ENCODE results near the gene CACNA1E.

The CACNA1E gene

GRCh38 chr1:181630838-181631237 is 147.5 kb downstream of the CACNA1E start:
- DNase-seq (ENCODE audit: low spot score): no peak
- no peak for TF ChIP-seq CTCF (IDR thresholded peaks at IDR 0.05; ENCODE audit: extremely low read depth, missing control alignments)

GRCh38 chr1:181632492-181632891 is 149.2 kb downstream of the CACNA1E start:
- TF ChIP-seq CTCF (IDR thresholded peaks at IDR 0.05; ENCODE audit: extremely low read depth, missing control alignments): no peak
- DNase-seq (ENCODE audit: low spot score): no peak

- no peak for DNase-seq (ENCODE audit: low spot score)
- TF ChIP-seq CTCF (IDR thresholded peaks at IDR 0.05; ENCODE audit: extremely low read depth, missing control alignments): no peak
These were observed 149.6 kb downstream of the CACNA1E start for GRCh38 chr1:181632960-181633359.

- TF ChIP-seq CTCF (IDR thresholded peaks at IDR 0.05; ENCODE audit: extremely low read depth, missing control alignments): no peak
- DNase-seq (ENCODE audit: low spot score): no peak
These were observed 151.8 kb downstream of the CACNA1E start for GRCh38 chr1:181635110-181635509.

GRCh38 chr1:181637998-181638397 is 154.7 kb downstream of the CACNA1E start:
- DNase-seq (ENCODE audit: low spot score): no peak
- no peak for TF ChIP-seq CTCF (IDR thresholded peaks at IDR 0.05; ENCODE audit: extremely low read depth, missing control alignments)

GRCh38 chr1:181640956-181641355 is 157.6 kb downstream of the CACNA1E start:
- TF ChIP-seq CTCF (IDR thresholded peaks at IDR 0.05; ENCODE audit: extremely low read depth, missing control alignments): no peak
- DNase-seq (ENCODE audit: low spot score): no peak

- peak; percentile 16 for DNase-seq (ENCODE audit: low spot score)
- no peak for TF ChIP-seq CTCF (IDR thresholded peaks at IDR 0.05; ENCODE audit: extremely low read depth, missing control alignments)
These were observed 160.3 kb downstream of the CACNA1E start for GRCh38 chr1:181643631-181644030.
